Kidney tubule cell (primary cell): Measurements from ENCODE around the gene DPEP1.
"Not testable (repeated sequence)": the region's sequence is repeated elsewhere in the genome, so short reads cannot be mapped to it uniquely, and the experiment has no call there.

ENCODE experiments used
- DNase-seq: peaks from one replicate; pipeline ENCODE4 v3.0.0-alpha.2; 2018; ENCODE audit warnings: low spot score

The DPEP1 gene

DNA sequence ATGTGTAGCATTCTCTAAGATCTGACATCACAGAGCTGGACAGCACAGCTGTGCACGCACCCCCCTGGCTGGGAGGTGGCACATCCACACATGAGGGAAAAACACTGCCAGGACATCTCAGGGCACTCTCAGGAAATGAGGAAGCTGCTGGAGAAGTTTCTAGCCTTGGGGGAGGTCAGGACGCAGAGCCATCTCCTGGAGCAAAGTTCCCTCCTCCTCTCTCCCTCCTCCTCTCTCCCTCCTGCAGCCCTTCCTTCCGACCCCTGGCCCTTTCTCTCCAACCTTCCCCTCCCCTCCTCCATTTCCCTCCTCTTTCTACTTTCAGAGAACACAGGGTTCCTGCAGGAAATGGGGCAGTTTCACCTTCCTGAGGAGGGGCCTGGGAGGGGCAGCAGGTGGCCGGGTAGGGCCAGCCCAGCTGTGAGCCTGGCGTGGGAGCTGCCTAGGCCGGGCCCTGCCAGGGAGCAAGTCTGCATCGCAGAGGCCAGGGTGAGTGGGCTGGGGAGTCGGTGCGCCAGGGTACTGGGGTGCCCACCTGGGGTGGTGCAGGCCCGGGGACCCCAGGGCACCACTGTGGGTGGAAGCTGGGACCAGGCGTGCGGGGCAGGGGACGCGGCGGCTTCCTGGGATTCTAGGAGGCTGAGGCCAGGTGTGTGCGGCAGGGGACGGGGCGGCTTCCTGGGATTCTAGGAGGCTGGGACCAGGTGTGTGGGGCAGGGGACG lies at the start of gene DPEP1:
DPEP1 (plus strand) TSS at position 412 of the 723 bp plus-strand sequence. CDS start 16,769 bp downstream, outside the sequence.
- peak; percentile 30 for DNase-seq

- no peak for DNase-seq
These were observed 48.8 kb upstream of the DPEP1 start for GRCh38 chr16:89564476-89565255.

DNA sequence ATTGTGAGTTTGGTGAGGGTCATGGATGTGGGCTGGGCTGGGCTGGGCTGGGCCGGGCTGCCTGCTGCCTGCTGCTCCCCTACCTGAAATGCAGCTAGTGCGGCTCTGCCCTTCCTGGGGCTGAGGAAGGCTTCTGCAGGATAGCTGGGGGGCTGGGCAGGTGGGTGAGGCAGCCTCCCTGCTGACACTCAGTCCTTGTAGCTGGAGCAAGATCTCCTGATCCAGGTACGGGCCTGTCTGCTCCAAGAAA lies 48.3 kb upstream of the DPEP1 start:
- DNase-seq, result no peak

DNA sequence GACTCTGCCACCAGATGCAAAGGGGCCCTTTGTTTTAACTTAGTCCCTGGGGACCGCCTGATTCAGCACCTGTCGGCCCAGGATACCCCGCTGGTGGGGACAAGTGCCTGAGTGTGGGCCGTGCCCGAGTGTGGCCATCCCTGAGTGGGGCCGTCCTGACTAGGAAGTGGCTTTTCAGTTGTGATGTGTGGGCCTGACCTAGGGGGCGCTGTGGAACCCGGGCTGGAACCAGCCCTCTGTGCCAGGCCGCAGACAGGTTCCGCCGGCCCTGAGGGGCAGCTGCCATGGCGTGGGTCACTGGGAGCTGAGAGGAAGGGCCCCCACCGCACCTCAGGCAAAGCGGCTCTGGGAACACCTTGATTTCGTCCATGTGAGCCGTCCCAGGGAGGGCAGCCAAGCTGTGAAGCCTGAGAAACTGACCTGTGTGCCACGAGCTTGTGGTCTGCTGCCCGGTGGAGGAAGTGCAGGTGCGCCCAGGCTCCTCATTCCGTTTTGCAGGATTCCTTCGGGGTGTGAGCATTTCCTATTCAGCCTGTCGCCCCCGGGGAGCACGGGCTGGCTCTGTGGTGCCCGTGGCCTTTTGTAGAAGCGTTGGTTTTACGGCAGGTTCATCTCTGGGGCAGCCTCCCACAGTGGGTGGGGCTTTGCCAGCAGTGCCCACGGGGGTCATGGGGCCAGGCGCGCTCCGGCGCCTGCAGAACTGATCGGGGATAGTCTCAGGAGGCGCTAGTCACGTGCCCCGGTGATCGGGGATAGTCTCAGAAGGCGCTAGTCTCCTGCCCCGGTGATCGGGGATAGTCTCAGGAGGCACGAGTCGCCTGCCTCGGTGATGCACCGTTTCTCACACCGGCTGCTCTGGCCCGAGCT lies 47.7 kb upstream of the DPEP1 start:
- DNase-seq, result peak; percentile 80

- no peak for DNase-seq
These were observed 45.5 kb upstream of the DPEP1 start for GRCh38 chr16:89567656-89568594.

DNA sequence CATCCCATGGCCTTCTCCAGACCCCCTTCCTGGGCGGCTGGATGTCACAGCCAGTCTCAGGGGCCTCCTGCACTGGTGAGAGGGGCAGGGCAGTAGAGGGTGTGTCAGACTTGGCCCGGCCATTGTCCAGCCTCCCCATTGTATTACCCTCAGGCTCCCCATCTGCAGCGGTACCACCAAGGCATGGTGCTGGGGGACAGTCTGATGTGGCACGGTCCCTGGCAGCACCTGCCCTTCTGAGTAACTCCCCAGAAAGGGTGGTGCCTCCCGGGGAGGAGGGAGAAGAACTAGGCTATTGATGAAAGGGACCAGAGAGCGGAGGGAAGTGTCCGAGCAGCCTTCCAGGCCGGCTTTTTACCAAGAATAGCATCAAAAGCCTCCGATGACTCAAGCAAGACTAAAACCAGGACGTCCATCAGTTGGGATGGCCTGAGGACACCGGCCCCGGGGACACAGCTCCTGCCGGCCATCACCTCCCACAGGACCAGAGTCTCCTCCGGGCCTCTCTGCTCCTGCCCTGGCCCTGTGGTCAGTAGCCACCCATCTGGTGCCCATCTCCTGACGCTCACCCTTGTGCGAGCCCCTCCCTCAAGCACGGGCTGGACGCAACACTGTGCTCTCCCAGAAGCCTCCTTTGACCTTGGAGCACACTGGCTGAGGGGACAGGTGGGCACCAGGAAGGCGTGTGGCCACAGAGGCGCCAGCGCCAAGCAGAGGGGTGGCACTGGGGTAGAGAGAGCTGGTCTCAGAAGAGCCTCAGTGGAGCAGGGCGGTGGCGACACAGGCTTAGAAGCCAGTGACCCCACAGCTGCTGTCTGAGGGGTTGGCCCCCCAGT lies 43.7 kb upstream of the DPEP1 start:
- DNase-seq, result no peak

DNA sequence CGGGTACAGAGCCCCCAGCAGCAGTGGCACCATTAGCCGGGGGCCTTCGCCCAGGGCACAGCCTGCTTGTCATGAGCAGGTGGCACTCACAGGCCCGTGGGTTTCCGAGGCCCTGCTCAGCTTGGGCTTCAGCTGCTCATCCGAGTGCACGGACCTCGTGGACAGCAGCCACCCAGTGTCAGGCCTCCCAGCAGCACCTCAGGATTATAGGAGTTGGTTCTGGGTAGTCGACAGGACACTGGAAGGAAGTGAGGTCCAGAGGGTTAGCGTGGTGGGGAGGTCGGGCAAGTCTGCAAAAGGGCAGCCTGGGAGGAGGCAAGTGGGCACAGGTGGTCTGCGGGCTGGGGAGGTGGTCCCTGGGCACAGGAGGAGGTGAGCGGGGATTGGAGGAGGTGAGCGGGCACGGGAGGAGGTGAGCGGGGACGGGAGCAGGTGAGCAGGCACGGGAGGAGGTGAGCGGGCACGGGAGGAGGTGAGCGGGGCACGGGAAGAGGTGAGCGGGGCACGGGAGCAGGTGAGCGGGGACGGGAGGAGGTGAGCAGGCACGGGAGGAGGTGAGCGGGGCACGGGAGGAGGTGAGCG lies 43.0 kb upstream of the DPEP1 start:
- no peak for DNase-seq

- DNase-seq, result not testable (repeated sequence)
These were observed 42.4 kb upstream of the DPEP1 start for GRCh38 chr16:89570983-89571598.

GRCh38 chr16:89571636-89572035 lies 41.8 kb upstream of the DPEP1 start:
- DNase-seq, result no peak

GRCh38 chr16:89572073-89572484 lies 41.4 kb upstream of the DPEP1 start:
- DNase-seq, result no peak

DNA sequence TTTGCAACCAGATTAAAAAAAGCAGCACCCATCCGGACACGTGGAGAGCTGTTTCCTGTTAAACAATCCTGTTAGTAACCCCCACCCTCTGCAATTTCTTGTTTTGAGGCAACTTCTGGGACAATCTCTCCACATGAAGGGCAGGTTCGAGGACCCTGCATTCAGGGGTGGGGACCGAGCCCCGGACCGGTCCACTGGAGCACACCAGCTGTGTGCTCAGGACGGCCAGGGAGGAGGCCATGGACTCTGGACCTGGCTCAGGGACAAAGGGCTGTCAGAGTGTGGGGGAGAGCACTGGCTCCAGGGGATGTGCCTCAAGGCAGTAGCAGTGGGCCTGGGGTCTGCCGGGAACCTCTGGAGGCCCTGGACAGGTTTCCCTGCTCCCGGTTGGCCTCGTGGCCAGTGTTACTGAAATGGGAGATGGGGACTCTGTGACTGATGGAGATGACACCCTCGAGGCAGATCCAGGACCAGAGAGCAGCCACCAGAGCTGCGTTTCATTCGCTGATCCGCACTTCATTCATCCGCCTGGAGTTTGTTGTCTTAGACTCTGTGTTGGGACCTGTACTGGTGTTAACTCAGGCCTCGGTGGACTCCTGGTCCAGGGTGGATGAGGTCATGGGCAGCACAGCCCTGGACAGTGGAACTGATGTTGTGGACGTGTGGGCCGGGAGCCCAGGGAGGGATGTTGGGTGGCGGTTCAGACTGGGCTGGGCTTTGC lies 40.8 kb upstream of the DPEP1 start:
- no peak for DNase-seq

DNA sequence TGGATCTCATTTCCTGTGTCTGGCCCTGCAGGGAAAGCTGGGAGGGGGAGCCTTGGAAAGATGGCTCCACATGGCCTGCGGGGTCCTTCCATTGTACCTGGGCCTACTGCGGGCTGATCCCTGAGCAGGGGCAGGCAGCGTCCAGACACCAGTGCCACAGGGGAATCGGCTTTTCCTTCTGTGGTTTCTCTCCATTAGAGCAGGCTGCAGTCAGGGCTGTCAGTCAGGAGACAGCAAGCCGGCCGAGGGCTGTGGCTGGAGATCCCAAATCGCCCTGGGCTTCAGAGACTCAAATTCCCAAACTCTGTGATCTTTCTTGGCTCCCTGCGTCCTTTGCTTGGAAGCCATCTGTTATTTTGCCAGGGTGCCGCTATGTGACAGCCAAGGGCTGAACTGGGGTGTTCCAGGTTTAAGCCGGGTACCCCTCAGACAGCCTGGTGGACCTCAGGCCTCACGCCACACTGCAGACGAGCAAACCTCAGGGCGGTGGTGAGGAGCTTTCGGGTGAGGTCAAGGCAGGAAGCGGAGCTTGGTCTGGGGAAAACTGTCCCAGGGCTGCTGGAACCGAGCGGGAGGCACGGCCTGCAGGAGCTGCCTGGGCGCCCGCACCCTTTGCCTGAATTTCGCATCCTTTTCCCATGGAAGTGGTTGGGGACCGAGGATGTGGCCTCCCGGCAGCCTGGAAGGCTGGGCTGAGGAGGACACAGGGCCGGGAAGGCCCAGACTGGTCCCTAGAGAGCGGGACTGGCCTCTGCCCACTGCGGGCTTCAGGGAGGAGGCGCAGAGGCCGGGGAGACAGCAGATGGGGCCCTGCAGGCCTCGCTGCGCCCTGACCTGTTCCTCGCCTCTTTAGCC lies 39.4 kb upstream of the DPEP1 start:
- DNase-seq, result no peak

DNA sequence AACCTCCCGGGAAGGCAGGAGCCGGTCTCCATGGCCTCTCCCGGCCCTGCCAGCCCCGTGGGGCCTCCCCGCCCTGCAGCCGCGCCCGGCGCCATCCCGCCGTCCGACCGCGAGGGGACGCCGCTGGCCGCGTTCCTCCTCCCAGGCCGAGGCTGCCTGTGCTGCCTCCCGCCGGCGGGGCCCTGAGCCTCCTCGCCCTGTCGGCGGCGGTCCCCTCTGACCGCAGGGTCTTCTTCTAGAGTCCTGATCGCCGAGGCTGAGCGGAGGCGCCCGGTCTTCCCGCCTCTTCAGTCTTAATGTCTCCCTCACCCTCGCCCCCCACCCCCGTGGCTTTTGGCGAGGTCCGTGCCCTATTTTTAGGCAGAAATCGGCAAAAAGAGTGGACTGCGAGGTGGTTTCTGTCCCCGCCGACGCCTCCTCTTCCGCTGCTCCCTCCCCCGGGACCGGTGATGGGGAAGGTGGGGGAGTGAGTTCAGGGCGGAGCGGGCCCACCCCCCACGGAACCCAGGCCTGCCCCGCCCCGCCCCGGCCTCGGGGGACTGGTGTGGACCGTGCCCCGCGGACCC lies 38.7 kb upstream of the DPEP1 start:
- peak; percentile 68 for DNase-seq

- no peak for DNase-seq
These were observed 37.9 kb upstream of the DPEP1 start, which contains the start of gene CPNE7 for GRCh38 chr16:89575247-89576152. Gene CPNE7, plus strand, starts transcription at chr16:89575758. Its CDS starts 140 bp downstream, at chr16:89575898.

GRCh38 chr16:89576153-89577054 lies 37.0 kb upstream of the DPEP1 start:
- no peak for DNase-seq
